ENCODE results near the gene PARP3. TPM values are rescaled to one million over a fixed set of nuclear protein-coding genes. Genes with fewer than 3 reads are reported as not detected.
"Not testable (repeated sequence)": the region's sequence is repeated elsewhere in the genome, so short reads cannot be mapped to it uniquely, and the experiment has no call there.

PARP3 gene
- polyA plus RNA-seq, 1 of the 3 experiments (the other 2 are of a cell fraction), result 31.1 TPM

DNA sequence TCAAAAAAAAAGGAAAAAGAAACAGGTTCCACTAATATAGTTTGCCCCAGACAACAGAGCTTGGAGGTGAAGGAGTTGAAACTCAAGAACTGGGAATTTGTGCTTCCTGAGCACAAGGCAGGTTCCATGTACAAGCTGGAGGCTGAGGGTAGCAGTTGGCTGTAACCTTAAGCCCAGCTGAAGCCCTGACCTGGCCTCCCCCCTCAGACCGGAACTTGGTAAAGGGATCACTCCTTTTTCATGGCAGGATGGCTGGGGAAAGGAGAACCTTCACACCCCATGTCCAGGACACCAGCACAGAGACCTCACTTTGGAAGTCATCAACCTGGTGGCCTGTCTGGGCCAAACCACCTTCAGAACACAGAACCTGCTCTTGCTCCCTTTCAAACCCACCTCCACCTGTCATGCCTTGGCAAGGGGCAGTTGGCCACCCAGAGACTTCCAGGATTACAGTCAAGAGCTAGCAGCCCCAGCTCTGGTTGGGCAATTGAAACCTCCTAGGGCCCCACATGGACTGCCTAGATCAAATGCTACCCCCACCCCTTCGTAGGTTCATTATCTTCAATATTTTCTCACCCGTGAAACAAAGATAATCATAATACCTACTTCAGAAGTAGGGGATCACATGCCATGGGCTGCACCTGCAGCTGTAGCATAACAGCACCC, 50.0 kb downstream of the PARP3 start:
- 91% methylated on average over 2 of the region's 3 CpGs for WGBS (ENCODE audit: low lambda C conversion rate)
- DNase-seq, result no peak
- POLR2A ChIA-PET, result interaction anchor here (0.6 to 4.8 kb wide), 14 partner anchors 9 to 774 kb away, joined by 3 to 42 read pairs (median 4); partner anchors contain the start of genes ABHD14A, ABHD14B, ACY1 and PARP3
- CTCF ChIA-PET, result interaction anchor here (0.6 to 3.9 kb wide), 11 partner anchors 9 to 247 kb away, joined by 3 to 23 read pairs (median 6); partner anchors contain the start of genes ABHD14A, ABHD14B, ACY1 and PARP3
- TF ChIP-seq RFX5 (IDR thresholded peaks at IDR 0.05; ENCODE audit: low read length), result no peak
- TF ChIP-seq SIN3A (IDR thresholded peaks at IDR 0.05; ENCODE audit: borderline replicate concordance, low read depth, low read length), result peak; percentile 29; the same call in 1 of the 2 replicates
- H3K9ac ChIP-seq, result no peak overlapping the region
- no peaks in the 10 kb centered on the region for H3K27me3 ChIP-seq (ENCODE audit: insufficient read depth)
- H3K4me2 ChIP-seq, result no peak overlapping the region
- no peaks in the 10 kb centered on the region for H3K9me3 ChIP-seq
- peaks cover 23 to 25% of the 10 kb centered on the region in 2 experiments for H3K36me3 ChIP-seq (replicated peaks in 1 of 2; ENCODE audit: control insufficient read depth in 1 of 2, insufficient read depth in 2 of 2, low read length in 1 of 2)
- H2AFZ ChIP-seq (ENCODE audit: low read depth), result no peak overlapping the region
- H3K27ac ChIP-seq (ENCODE audit: low read depth in 2 of 2, low read length in 1 of 2), result peak overlapping the region in 1 of 2 experiments; percentile 16; a peak in 1 of 4 replicates
- peaks cover 46% of the 10 kb centered on the region for H3K79me2 ChIP-seq (ENCODE audit: insufficient read depth)
- H4K20me1 ChIP-seq (ENCODE audit: insufficient read depth), result 0 out of 2 replicates have a peak, but pooled peaks cover 15% of the 10 kb centered on the region
- H3F3A ChIP-seq (replicated peaks; ENCODE audit: insufficient read depth), result peaks cover 44% of the 10 kb centered on the region
- no peak overlapping the region for H3K4me3 ChIP-seq (ENCODE audit: low read depth in 2 of 2, low read length in 1 of 2)
- peaks cover 9 to 28% of the 10 kb centered on the region in 2 experiments; a peak in 3 of 4 replicates for H3K4me1 ChIP-seq (ENCODE audit: control insufficient read depth in 1 of 2, insufficient read depth in 2 of 2, low read depth in 1 of 2, low read length in 1 of 2)
- no peaks in the 10 kb centered on the region for H3K9me2 ChIP-seq

DNA sequence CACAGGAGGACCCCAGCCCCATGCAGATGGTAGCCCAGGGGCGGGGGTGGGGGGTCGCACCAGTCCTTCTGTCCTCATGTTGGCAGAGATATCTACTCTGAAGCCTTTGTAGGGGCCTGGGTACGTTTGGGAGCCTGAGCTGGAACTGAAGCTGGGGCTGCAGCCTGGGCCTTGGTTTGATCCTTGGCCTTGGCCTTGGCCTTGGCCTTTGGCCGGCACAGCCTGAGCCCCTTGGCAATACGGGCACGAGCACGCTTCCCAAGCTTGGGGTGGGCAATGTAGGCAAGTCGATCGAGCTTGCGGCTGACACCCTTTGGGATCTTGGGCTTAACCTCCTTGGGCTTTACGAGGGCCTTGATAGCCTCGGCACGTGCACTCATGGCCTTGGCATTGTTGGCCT, 51.5 kb downstream of the PARP3 start:
- Histone ChIP-seq H3K36me3 (replicated peaks in 1 of 2; ENCODE audit: control insufficient read depth in 1 of 2, insufficient read depth in 2 of 2, low read length in 1 of 2) (peaks cover 23 to 25% of the 10 kb centered on the region in 2 experiments), H3F3A (replicated peaks; ENCODE audit: insufficient read depth) (peaks cover 43% of the 10 kb centered on the region), H3K4me2 (peak overlapping the region; percentile 95; the same call in 1 of the 2 replicates), H3K79me2 (ENCODE audit: insufficient read depth) (peaks cover 46% of the 10 kb centered on the region), H3K4me1 (ENCODE audit: control insufficient read depth in 1 of 2, insufficient read depth in 2 of 2, low read depth in 1 of 2, low read length in 1 of 2) (peaks cover 9 to 28% of the 10 kb centered on the region in 2 experiments; a peak in 3 of 4 replicates), H4K20me1 (ENCODE audit: insufficient read depth) (0 out of 2 replicates have a peak, but pooled peaks cover 15% of the 10 kb centered on the region)
- CTCF ChIA-PET, result interaction anchor here (1.2 to 3.9 kb wide), 7 partner anchors 8 to 129 kb away, joined by 3 to 23 read pairs (median 6); partner anchors contain the start of genes ABHD14A, ABHD14B, ACY1 and PCBP4
- POLR2A ChIA-PET, result interaction anchor here (2.9 to 4.8 kb wide), 2 partner anchors 11 to 19 kb away, joined by 20 to 42 read pairs; partner anchors contain the start of genes ABHD14A, ABHD14B and ACY1
- not testable (repeated sequence) for H3K27ac ChIP-seq (ENCODE audit: low read depth in 2 of 2, low read length in 1 of 2); H3K9me3 ChIP-seq; H3K9ac ChIP-seq; H2AFZ ChIP-seq (ENCODE audit: low read depth); DNase-seq; H3K9me2 ChIP-seq; H3K4me3 ChIP-seq (ENCODE audit: low read depth in 2 of 2, low read length in 1 of 2); H3K27me3 ChIP-seq (ENCODE audit: insufficient read depth)
- 100% methylated on average over 2 of the region's 13 CpGs for WGBS (ENCODE audit: low lambda C conversion rate)

DNA sequence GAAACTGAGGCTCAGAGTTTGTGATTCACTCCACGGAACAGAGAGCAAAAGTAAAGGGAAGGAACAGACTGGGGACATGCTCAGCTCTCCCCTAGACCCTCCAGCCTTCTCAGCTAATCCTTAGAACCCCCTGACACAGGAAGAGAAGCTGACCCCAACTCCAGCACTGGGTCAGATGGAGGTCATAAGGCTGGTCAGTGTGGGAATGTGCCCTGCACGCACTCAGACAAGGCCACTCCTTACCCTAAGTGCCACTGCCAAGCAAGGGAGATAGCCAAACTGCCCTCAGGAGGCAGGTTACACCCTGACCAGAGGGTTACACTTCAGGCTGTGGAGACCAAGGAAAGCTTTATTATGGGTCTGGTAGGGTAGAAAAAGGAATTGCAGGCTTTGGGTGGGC, 52.4 kb downstream of the PARP3 start:
- Histone ChIP-seq H3F3A (replicated peaks; ENCODE audit: insufficient read depth) (peaks cover 36% of the 10 kb centered on the region), H3K36me3 (replicated peaks in 1 of 2; ENCODE audit: control insufficient read depth in 1 of 2, insufficient read depth in 2 of 2, low read length in 1 of 2) (peaks cover 23 to 25% of the 10 kb centered on the region in 2 experiments), H4K20me1 (ENCODE audit: insufficient read depth) (0 out of 2 replicates have a peak, but pooled peaks cover 15% of the 10 kb centered on the region), H3K4me3 (ENCODE audit: low read depth in 2 of 2, low read length in 1 of 2) (peak overlapping the region; percentile 83 to 88), H3K9me3 (no peaks in the 10 kb centered on the region), H3K4me1 (ENCODE audit: control insufficient read depth in 1 of 2, insufficient read depth in 2 of 2, low read depth in 1 of 2, low read length in 1 of 2) (peaks cover 9 to 24% of the 10 kb centered on the region in 2 experiments; a peak in 3 of 4 replicates), H3K9ac (peak overlapping the region; percentile 97), H2AFZ (ENCODE audit: low read depth) (no peak overlapping the region), H3K9me2 (no peaks in the 10 kb centered on the region), H3K27me3 (ENCODE audit: insufficient read depth) (no peaks in the 10 kb centered on the region), H3K4me2 (peak overlapping the region; percentile 95), H3K27ac (ENCODE audit: low read depth in 2 of 2, low read length in 1 of 2) (peak overlapping the region; percentile 83 to 88), H3K79me2 (ENCODE audit: insufficient read depth) (peaks cover 46% of the 10 kb centered on the region)
- POLR2A ChIA-PET, result interaction anchor here (1.0 to 4.8 kb wide), 6 partner anchors 12 to 52 kb away, joined by 3 to 42 read pairs (median 10); partner anchors contain the start of genes ABHD14A, ABHD14B, ACY1 and PARP3
- CTCF ChIA-PET, result interaction anchor here (1.3 to 3.9 kb wide), 8 partner anchors 9 to 150 kb away, joined by 3 to 23 read pairs (median 11); partner anchors contain the start of genes ABHD14A, ABHD14B, ACY1 and GPR62
- no peak for TF ChIP-seq MAX (IDR thresholded peaks at IDR 0.05; ENCODE audit: low read depth)
- WGBS (ENCODE audit: low lambda C conversion rate), result 32% methylated on average over 2 of the region's 2 CpGs
- DNase-seq, result no peak

Data from SK-N-SH (cell line).